ENCODE results near the gene NADSYN1. TPM values are rescaled to one million over a fixed set of nuclear protein-coding genes. Genes with fewer than 3 reads are reported as not detected.
A peak's percentile ranks its signal among the peaks of the same experiment; 100 is the strongest.

Gene NADSYN1
- total RNA-seq, 4 donors from 2014 or later: 54.2 to 85.9 (median 70.0) TPM

- H3K4me3 ChIP-seq: no peak overlapping the region
- DNase-seq (ENCODE audit: low spot score in 2 of 2): no peak
- no peaks in the 10 kb centered on the region for H3K4me1 ChIP-seq
- no peak overlapping the region for H3K27ac ChIP-seq
- TF ChIP-seq EP300 (IDR thresholded peaks at IDR 0.05) (no peak), POLR2A (IDR thresholded peaks at IDR 0.05) (no peak)
- TF ChIP-seq, protein P1, sequence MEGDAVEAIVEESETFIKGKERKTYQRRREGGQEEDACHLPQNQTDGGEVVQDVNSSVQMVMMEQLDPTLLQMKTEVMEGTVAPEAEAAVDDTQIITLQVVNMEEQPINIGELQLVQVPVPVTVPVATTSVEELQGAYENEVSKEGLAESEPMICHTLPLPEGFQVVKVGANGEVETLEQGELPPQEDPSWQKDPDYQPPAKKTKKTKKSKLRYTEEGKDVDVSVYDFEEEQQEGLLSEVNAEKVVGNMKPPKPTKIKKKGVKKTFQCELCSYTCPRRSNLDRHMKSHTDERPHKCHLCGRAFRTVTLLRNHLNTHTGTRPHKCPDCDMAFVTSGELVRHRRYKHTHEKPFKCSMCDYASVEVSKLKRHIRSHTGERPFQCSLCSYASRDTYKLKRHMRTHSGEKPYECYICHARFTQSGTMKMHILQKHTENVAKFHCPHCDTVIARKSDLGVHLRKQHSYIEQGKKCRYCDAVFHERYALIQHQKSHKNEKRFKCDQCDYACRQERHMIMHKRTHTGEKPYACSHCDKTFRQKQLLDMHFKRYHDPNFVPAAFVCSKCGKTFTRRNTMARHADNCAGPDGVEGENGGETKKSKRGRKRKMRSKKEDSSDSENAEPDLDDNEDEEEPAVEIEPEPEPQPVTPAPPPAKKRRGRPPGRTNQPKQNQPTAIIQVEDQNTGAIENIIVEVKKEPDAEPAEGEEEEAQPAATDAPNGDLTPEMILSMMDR (IDR thresholded peaks at IDR 0.05): no peak
- no peaks in the 10 kb centered on the region for H3K27me3 ChIP-seq
- no peaks in the 10 kb centered on the region for H3K9me3 ChIP-seq
- H3K36me3 ChIP-seq: no peaks in the 10 kb centered on the region
- WGBS, 2 donors: 55 to 60% methylated on average over 7 of the region's 7 CpGs
These were observed 29.7 kb upstream of the NADSYN1 start for GRCh38 chr11:71423181-71423790.

DNA sequence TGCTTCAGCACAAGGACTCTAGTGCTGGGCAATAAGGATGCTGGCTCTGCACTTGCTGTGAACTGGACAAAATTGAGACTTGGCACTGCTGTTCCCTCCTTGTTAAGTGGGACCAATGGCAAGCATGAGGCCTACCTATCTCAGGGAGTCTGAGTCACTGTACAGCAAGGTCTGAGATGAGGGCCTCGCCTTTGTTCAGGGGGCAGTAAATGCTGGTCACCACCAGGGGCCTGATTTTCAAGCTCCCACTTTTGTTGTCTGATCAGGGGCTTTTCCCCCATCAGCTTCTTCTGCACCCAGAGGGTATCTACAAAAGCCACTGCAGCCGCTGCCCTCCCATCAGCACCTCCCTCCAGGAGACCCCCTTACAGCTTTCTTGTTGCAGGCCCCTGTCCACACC is 27.6 kb upstream of the NADSYN1 start:
- Histone ChIP-seq H3K9me3 (no peaks in the 10 kb centered on the region), H3K4me1 (no peaks in the 10 kb centered on the region), H3K27ac (no peak overlapping the region), H3K36me3 (no peaks in the 10 kb centered on the region), H3K27me3 (no peaks in the 10 kb centered on the region), H3K4me3 (no peak overlapping the region)
- WGBS, 2 donors: 88 to 96% methylated on average over 2 of the region's 2 CpGs
- TF ChIP-seq, protein P1 (IDR thresholded peaks at IDR 0.05): no peak
- TF ChIP-seq POLR2A (IDR thresholded peaks at IDR 0.05): no peak
- no peak for TF ChIP-seq EP300 (IDR thresholded peaks at IDR 0.05)
- DNase-seq (ENCODE audit: low spot score in 2 of 2): no peak

DNA sequence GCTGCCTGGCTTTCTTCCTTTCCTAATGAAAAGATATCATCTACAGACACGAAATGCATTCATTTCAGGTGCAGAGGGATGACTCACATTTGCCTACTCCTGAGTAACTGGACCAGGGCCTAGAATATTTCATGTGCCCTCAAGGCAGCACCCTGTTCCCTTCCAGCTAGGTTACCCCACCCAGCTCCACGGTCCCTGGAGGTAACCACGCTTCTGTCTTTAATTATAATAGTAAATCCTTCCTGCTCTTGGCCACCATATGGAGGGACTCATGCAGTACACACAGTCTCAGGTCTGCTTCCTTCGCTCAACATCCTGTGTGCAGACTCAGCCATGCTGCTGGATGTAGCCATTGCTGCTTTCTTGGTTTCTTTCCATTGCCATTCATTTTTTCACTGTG is 27.1 kb upstream of the NADSYN1 start:
- no peak for TF ChIP-seq POLR2A (IDR thresholded peaks at IDR 0.05)
- Histone ChIP-seq H3K27me3 (no peaks in the 10 kb centered on the region), H3K27ac (no peak overlapping the region), H3K9me3 (no peaks in the 10 kb centered on the region), H3K36me3 (no peaks in the 10 kb centered on the region), H3K4me3 (no peak overlapping the region), H3K4me1 (no peaks in the 10 kb centered on the region)
- 63 to 80% methylated on average over 4 of the region's 4 CpGs for WGBS, 2 donors
- DNase-seq (ENCODE audit: low spot score in 2 of 2): no peak

GRCh38 chr11:71426413-71426812 is 26.6 kb upstream of the NADSYN1 start:
- DNase-seq (ENCODE audit: low spot score in 2 of 2): no peak
- WGBS, 2 donors: 61 to 64% methylated on average over 3 of the region's 3 CpGs
- H3K36me3 ChIP-seq: no peaks in the 10 kb centered on the region
- no peak for TF ChIP-seq EP300 (IDR thresholded peaks at IDR 0.05)
- TF ChIP-seq POLR2A (IDR thresholded peaks at IDR 0.05): no peak
- TF ChIP-seq, protein P1 (IDR thresholded peaks at IDR 0.05): no peak
- H3K4me1 ChIP-seq: no peaks in the 10 kb centered on the region
- H3K27me3 ChIP-seq: no peaks in the 10 kb centered on the region
- H3K4me3 ChIP-seq: no peak overlapping the region
- no peak overlapping the region for H3K27ac ChIP-seq
- H3K9me3 ChIP-seq: no peaks in the 10 kb centered on the region

DNA sequence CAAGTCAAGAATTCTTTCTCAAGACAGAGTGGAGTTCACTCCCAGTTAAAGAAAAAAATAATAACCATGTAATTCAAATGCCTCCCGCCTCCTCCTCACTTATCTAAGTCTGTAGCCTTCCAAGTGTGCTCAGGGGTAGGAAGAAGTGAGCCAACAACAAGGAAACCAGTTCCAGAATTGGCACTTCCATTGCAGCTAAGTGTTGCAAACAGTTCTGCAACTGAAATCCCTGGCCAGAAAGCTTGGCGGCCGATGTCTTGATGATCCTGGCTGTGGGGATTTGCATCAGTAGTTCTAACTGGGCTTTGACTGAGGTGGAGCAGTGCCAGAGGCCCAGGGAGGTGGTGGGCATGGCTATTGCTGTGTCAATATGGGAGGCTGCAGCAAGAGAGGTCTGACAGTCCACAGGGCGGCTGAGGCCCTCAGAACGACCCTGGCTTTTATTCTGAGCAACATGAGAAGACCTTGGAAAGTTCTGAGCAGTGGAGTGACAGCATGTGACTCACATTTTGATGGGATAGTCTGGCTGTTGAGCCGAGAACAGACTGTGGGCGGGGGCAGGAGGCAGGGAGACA is 24.1 kb upstream of the NADSYN1 start:
- Histone ChIP-seq H3K27ac (peak overlapping the region in 1 of 4 donors; percentile 53), H3K27me3 (no peaks in the 10 kb centered on the region), H3K4me3 (no peak overlapping the region), H3K9me3 (no peaks in the 10 kb centered on the region), H3K4me1 (peaks cover 0 to 14% (median 0%) of the 10 kb centered on the region in 4 donors), H3K36me3 (no peaks in the 10 kb centered on the region)
- peak in 1 of 2 donors; percentile 50 for TF ChIP-seq EP300 (IDR thresholded peaks at IDR 0.05)
- TF ChIP-seq POLR2A (IDR thresholded peaks at IDR 0.05): no peak
- peak in 1 of 2 donors; percentile 50 for DNase-seq (ENCODE audit: low spot score in 2 of 2)
- 59 to 72% methylated on average over 7 of the region's 7 CpGs for WGBS, 2 donors

- DNase-seq (ENCODE audit: low spot score in 2 of 2): no peak
- Histone ChIP-seq H3K4me3 (no peak overlapping the region), H3K9me3 (no peaks in the 10 kb centered on the region), H3K4me1 (peaks cover 0 to 14% (median 0%) of the 10 kb centered on the region in 4 donors), H3K27me3 (no peaks in the 10 kb centered on the region), H3K36me3 (peaks cover 0 to 4% (median 0%) of the 10 kb centered on the region in 3 donors), H3K27ac (peak overlapping the region in 1 of 4 donors; percentile 53)
- TF ChIP-seq, protein P1 (IDR thresholded peaks at IDR 0.05): no peak
- WGBS, 2 donors: 90 to 98% methylated on average over 6 of the region's 6 CpGs
These were observed 23.3 kb upstream of the NADSYN1 start for GRCh38 chr11:71429701-71430100.

Measured in tibial nerve (tissue), 4 donors.